Measurements from ENCODE around the gene PIRT. TPM values are rescaled to one million over a fixed set of nuclear protein-coding genes. Genes with fewer than 3 reads are reported as not detected.

Gene PIRT
- total RNA-seq, 2 donors from 2014 or later, result not detected

Other genes starting within 250 kb of the PIRT start
- gene MYH3, start 180.8 kb downstream of the PIRT start, total RNA-seq, result 10 to 100 TPM; 19.9 to 75.1 TPM
- 10 to 100 TPM; 21.7 to 25.8 TPM for gene SCO1, start 140.6 kb downstream of the PIRT start, total RNA-seq
- gene ADPRM, start 140.5 kb downstream of the PIRT start, total RNA-seq, result 10 to 100 TPM in 1 of 2 donors, 1 to 10 TPM in 1; 8.5 to 12.0 TPM
- 10 to 100 TPM; 11.8 to 15.2 TPM for gene TMEM220, start 108.1 kb downstream of the PIRT start, total RNA-seq
- gene TMEM238L, start 34.0 kb downstream of the PIRT start, total RNA-seq, result not detected

Measured in posterior vena cava (tissue), 2 donors.